A549 (cell line): ENCODE measurements around the gene LDB1.

Source experiments
- PBX3 ChIP-seq: IDR thresholded peaks from 2 replicates; pipeline ENCODE4 v1.6.1; 2012
- POLR2AphosphoS2 ChIP-seq: conservative IDR thresholded peaks from 2 replicates; pipeline ENCODE4 v1.6.1; 2012; ENCODE audit warnings: low read length, improper control_type of control experiment, inconsistent platforms
- RAD21 ChIP-seq, 2 experiments: fragments of >200 bp in 1 of 2; sonication (Bioruptor Twin) in 1 of 2; formaldehyde crosslinking in 1 of 2; IDR thresholded peaks in 1 of 2; conservative IDR thresholded peaks in 1 of 2; 2 replicates in 1 of 2; 3 replicates in 1 of 2; pipeline ENCODE4 v1.6.1; 2012 to 2018; ENCODE audit warnings: inconsistent platforms in 1 of 2
- TF ChIP-seq, protein P1 (sequence below): fragments of >200 bp; sonication (Bioruptor Twin); formaldehyde crosslinking; IDR thresholded peaks from 3 replicates; pipeline ENCODE4 v1.5.1; 2016

DNA sequence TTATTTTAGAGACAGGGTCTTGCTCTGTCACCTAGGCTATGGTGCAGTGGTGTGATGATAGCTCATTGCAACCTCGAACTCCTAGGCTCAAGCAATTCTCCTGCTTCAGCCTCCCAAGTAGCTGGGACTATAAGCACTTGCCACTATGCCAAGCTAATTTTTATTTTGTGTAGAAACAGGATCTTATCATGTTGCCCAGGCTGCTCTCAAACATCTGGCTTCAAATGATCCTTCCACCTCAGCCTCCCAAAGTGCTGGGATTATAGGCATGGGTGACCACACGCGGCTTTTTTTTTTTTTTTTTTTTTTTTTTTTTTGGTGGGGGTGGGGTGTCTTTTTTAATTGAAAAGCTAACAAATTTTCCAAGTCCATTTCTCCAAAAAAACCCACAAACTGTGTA is 36.6 kb downstream of the LDB1 start:
- no peak for TF ChIP-seq PBX3
- no peak for TF ChIP-seq RAD21 (conservative IDR thresholded peaks at IDR 0.05 in 1 of 2, IDR thresholded peaks at IDR 0.05 in 1 of 2)
- TF ChIP-seq, protein P1, sequence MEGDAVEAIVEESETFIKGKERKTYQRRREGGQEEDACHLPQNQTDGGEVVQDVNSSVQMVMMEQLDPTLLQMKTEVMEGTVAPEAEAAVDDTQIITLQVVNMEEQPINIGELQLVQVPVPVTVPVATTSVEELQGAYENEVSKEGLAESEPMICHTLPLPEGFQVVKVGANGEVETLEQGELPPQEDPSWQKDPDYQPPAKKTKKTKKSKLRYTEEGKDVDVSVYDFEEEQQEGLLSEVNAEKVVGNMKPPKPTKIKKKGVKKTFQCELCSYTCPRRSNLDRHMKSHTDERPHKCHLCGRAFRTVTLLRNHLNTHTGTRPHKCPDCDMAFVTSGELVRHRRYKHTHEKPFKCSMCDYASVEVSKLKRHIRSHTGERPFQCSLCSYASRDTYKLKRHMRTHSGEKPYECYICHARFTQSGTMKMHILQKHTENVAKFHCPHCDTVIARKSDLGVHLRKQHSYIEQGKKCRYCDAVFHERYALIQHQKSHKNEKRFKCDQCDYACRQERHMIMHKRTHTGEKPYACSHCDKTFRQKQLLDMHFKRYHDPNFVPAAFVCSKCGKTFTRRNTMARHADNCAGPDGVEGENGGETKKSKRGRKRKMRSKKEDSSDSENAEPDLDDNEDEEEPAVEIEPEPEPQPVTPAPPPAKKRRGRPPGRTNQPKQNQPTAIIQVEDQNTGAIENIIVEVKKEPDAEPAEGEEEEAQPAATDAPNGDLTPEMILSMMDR: no peak
- TF ChIP-seq POLR2AphosphoS2: no peak
